Measurements from ENCODE around the gene LRRN1. TPM values are rescaled to one million over a fixed set of nuclear protein-coding genes. Genes with fewer than 3 reads are reported as not detected.

Gene LRRN1
- polyA plus RNA-seq, 2 donors, result 0.10 to 0.18 TPM

- Histone ChIP-seq H3K4me1 (ENCODE audit: control insufficient read depth in 2 of 2, insufficient read depth in 2 of 2, low read length in 1 of 2) (no peaks in the 10 kb centered on the region), H3K9me3 (ENCODE audit: control insufficient read depth in 2 of 2, insufficient read depth in 1 of 2, low read depth in 1 of 2, low read length in 1 of 2) (no peaks in the 10 kb centered on the region), H3K27ac (ENCODE audit: low read depth in 2 of 2, low read length in 1 of 2) (no peak overlapping the region), H3K27me3 (ENCODE audit: control insufficient read depth in 1 of 2, insufficient read depth in 2 of 2, low read length in 2 of 2) (no peaks in the 10 kb centered on the region), H3K4me3 (ENCODE audit: low read depth in 1 of 2, low read length in 2 of 2) (no peak overlapping the region), H3K36me3 (ENCODE audit: control insufficient read depth in 2 of 2, insufficient read depth in 2 of 2, low read length in 1 of 2) (no peaks in the 10 kb centered on the region)
- WGBS, 2 donors, result 70 to 73% methylated on average over 4 of the region's 4 CpGs
Measured at GRCh38 chr3:3778641-3779270, 20.5 kb upstream of the LRRN1 start.

GRCh38 chr3:3782457-3782856 is 16.8 kb upstream of the LRRN1 start:
- Histone ChIP-seq H3K36me3 (ENCODE audit: control insufficient read depth in 2 of 2, insufficient read depth in 2 of 2, low read length in 1 of 2) (no peaks in the 10 kb centered on the region), H3K27ac (ENCODE audit: low read depth in 2 of 2, low read length in 1 of 2) (no peak overlapping the region), H3K4me3 (ENCODE audit: low read depth in 1 of 2, low read length in 2 of 2) (no peak overlapping the region), H3K27me3 (ENCODE audit: control insufficient read depth in 1 of 2, insufficient read depth in 2 of 2, low read length in 2 of 2) (no peaks in the 10 kb centered on the region), H3K4me1 (ENCODE audit: control insufficient read depth in 2 of 2, insufficient read depth in 2 of 2, low read length in 1 of 2) (no peaks in the 10 kb centered on the region), H3K9me3 (ENCODE audit: control insufficient read depth in 2 of 2, insufficient read depth in 1 of 2, low read depth in 1 of 2, low read length in 1 of 2) (no peaks in the 10 kb centered on the region)
- 57 to 65% methylated on average over 7 of the region's 7 CpGs for WGBS, 2 donors

- WGBS, 2 donors, result 87 to 88% methylated on average over 4 of the region's 4 CpGs
- Histone ChIP-seq H3K4me1 (ENCODE audit: control insufficient read depth in 2 of 2, insufficient read depth in 2 of 2, low read length in 1 of 2) (no peaks in the 10 kb centered on the region), H3K36me3 (ENCODE audit: control insufficient read depth in 2 of 2, insufficient read depth in 2 of 2, low read length in 1 of 2) (no peaks in the 10 kb centered on the region), H3K9me3 (ENCODE audit: control insufficient read depth in 2 of 2, insufficient read depth in 1 of 2, low read depth in 1 of 2, low read length in 1 of 2) (no peaks in the 10 kb centered on the region), H3K27me3 (ENCODE audit: control insufficient read depth in 1 of 2, insufficient read depth in 2 of 2, low read length in 2 of 2) (no peaks in the 10 kb centered on the region), H3K27ac (ENCODE audit: low read depth in 2 of 2, low read length in 1 of 2) (no peak overlapping the region), H3K4me3 (ENCODE audit: low read depth in 1 of 2, low read length in 2 of 2) (no peak overlapping the region)
Measured at GRCh38 chr3:3783210-3783609, 16.0 kb upstream of the LRRN1 start.

- 79 to 80% methylated on average over 5 of the region's 5 CpGs for WGBS, 2 donors
- H3K36me3 ChIP-seq (ENCODE audit: control insufficient read depth in 2 of 2, insufficient read depth in 2 of 2, low read length in 1 of 2), result no peaks in the 10 kb centered on the region
- H3K4me1 ChIP-seq (ENCODE audit: control insufficient read depth in 2 of 2, insufficient read depth in 2 of 2, low read length in 1 of 2), result no peaks in the 10 kb centered on the region
- H3K27ac ChIP-seq (ENCODE audit: low read depth in 2 of 2, low read length in 1 of 2), result no peak overlapping the region
- H3K27me3 ChIP-seq (ENCODE audit: control insufficient read depth in 1 of 2, insufficient read depth in 2 of 2, low read length in 2 of 2), result no peaks in the 10 kb centered on the region
- H3K4me3 ChIP-seq (ENCODE audit: low read depth in 1 of 2, low read length in 2 of 2), result no peak overlapping the region
- no peaks in the 10 kb centered on the region for H3K9me3 ChIP-seq (ENCODE audit: control insufficient read depth in 2 of 2, insufficient read depth in 1 of 2, low read depth in 1 of 2, low read length in 1 of 2)
Measured at GRCh38 chr3:3783696-3784095, 15.5 kb upstream of the LRRN1 start.

- Histone ChIP-seq H3K4me1 (ENCODE audit: control insufficient read depth in 2 of 2, insufficient read depth in 2 of 2, low read length in 1 of 2) (no peaks in the 10 kb centered on the region), H3K36me3 (ENCODE audit: control insufficient read depth in 2 of 2, insufficient read depth in 2 of 2, low read length in 1 of 2) (no peaks in the 10 kb centered on the region), H3K27ac (ENCODE audit: low read depth in 2 of 2, low read length in 1 of 2) (no peak overlapping the region), H3K27me3 (ENCODE audit: control insufficient read depth in 1 of 2, insufficient read depth in 2 of 2, low read length in 2 of 2) (no peaks in the 10 kb centered on the region), H3K9me3 (ENCODE audit: control insufficient read depth in 2 of 2, insufficient read depth in 1 of 2, low read depth in 1 of 2, low read length in 1 of 2) (no peaks in the 10 kb centered on the region), H3K4me3 (ENCODE audit: low read depth in 1 of 2, low read length in 2 of 2) (no peak overlapping the region)
- 85 to 91% methylated on average over 1 of the region's 1 CpG for WGBS, 2 donors
Measured at GRCh38 chr3:3792391-3792790, 6.8 kb upstream of the LRRN1 start.

GRCh38 chr3:3798631-3799113 is 559 bp upstream of the LRRN1 start:
- Histone ChIP-seq H3K4me1 (ENCODE audit: control insufficient read depth in 2 of 2, insufficient read depth in 2 of 2, low read length in 1 of 2) (peaks cover 7 to 10% of the 10 kb centered on the region in 2 donors), H3K4me3 (ENCODE audit: low read depth in 1 of 2, low read length in 2 of 2) (peak overlapping the region; percentile 49 to 60), H3K9me3 (ENCODE audit: control insufficient read depth in 2 of 2, insufficient read depth in 1 of 2, low read depth in 1 of 2, low read length in 1 of 2) (no peaks in the 10 kb centered on the region), H3K36me3 (ENCODE audit: control insufficient read depth in 2 of 2, insufficient read depth in 2 of 2, low read length in 1 of 2) (no peaks in the 10 kb centered on the region), H3K27ac (ENCODE audit: low read depth in 2 of 2, low read length in 1 of 2) (no peak overlapping the region), H3K27me3 (ENCODE audit: control insufficient read depth in 1 of 2, insufficient read depth in 2 of 2, low read length in 2 of 2) (peaks cover 0 to 3% of the 10 kb centered on the region in 2 donors)
- 1% methylated on average over 37 of the region's 37 CpGs for WGBS, 2 donors

- Histone ChIP-seq H3K27ac (ENCODE audit: low read depth in 2 of 2, low read length in 1 of 2) (no peak overlapping the region), H3K4me1 (ENCODE audit: control insufficient read depth in 2 of 2, insufficient read depth in 2 of 2, low read length in 1 of 2) (peaks cover 7 to 10% of the 10 kb centered on the region in 2 donors), H3K9me3 (ENCODE audit: control insufficient read depth in 2 of 2, insufficient read depth in 1 of 2, low read depth in 1 of 2, low read length in 1 of 2) (no peaks in the 10 kb centered on the region), H3K27me3 (ENCODE audit: control insufficient read depth in 1 of 2, insufficient read depth in 2 of 2, low read length in 2 of 2) (peaks cover 0 to 3% of the 10 kb centered on the region in 2 donors), H3K36me3 (ENCODE audit: control insufficient read depth in 2 of 2, insufficient read depth in 2 of 2, low read length in 1 of 2) (no peaks in the 10 kb centered on the region), H3K4me3 (ENCODE audit: low read depth in 1 of 2, low read length in 2 of 2) (peak overlapping the region; percentile 49 to 60)
- 2% methylated on average over 19 of the region's 19 CpGs for WGBS, 2 donors
Measured at GRCh38 chr3:3800080-3800455, 837 bp downstream of the LRRN1 start.

GRCh38 chr3:3800685-3801493 is 1.7 kb downstream of the LRRN1 start:
- Histone ChIP-seq H3K27ac (ENCODE audit: low read depth in 2 of 2, low read length in 1 of 2) (no peak overlapping the region), H3K4me1 (ENCODE audit: control insufficient read depth in 2 of 2, insufficient read depth in 2 of 2, low read length in 1 of 2) (peaks cover 7 to 10% of the 10 kb centered on the region in 2 donors), H3K4me3 (ENCODE audit: low read depth in 1 of 2, low read length in 2 of 2) (peak overlapping the region; percentile 49 to 60), H3K27me3 (ENCODE audit: control insufficient read depth in 1 of 2, insufficient read depth in 2 of 2, low read length in 2 of 2) (peaks cover 0 to 3% of the 10 kb centered on the region in 2 donors), H3K36me3 (ENCODE audit: control insufficient read depth in 2 of 2, insufficient read depth in 2 of 2, low read length in 1 of 2) (no peaks in the 10 kb centered on the region), H3K9me3 (ENCODE audit: control insufficient read depth in 2 of 2, insufficient read depth in 1 of 2, low read depth in 1 of 2, low read length in 1 of 2) (no peaks in the 10 kb centered on the region)
- WGBS, 2 donors, result 3 to 4% methylated on average over 50 to 53 of the region's 53 CpGs

GRCh38 chr3:3801494-3801841 is 2.2 kb downstream of the LRRN1 start:
- Histone ChIP-seq H3K4me1 (ENCODE audit: control insufficient read depth in 2 of 2, insufficient read depth in 2 of 2, low read length in 1 of 2) (peaks cover 7 to 10% of the 10 kb centered on the region in 2 donors), H3K27me3 (ENCODE audit: control insufficient read depth in 1 of 2, insufficient read depth in 2 of 2, low read length in 2 of 2) (peaks cover 0 to 3% of the 10 kb centered on the region in 2 donors), H3K9me3 (ENCODE audit: control insufficient read depth in 2 of 2, insufficient read depth in 1 of 2, low read depth in 1 of 2, low read length in 1 of 2) (no peaks in the 10 kb centered on the region), H3K36me3 (ENCODE audit: control insufficient read depth in 2 of 2, insufficient read depth in 2 of 2, low read length in 1 of 2) (no peaks in the 10 kb centered on the region), H3K27ac (ENCODE audit: low read depth in 2 of 2, low read length in 1 of 2) (no peak overlapping the region), H3K4me3 (ENCODE audit: low read depth in 1 of 2, low read length in 2 of 2) (no peak overlapping the region)
- WGBS, 2 donors, result 48 to 58% methylated on average over 4 of the region's 4 CpGs
